ENCODE data around the gene EIF2S2. TPM values are rescaled to one million over a fixed set of nuclear protein-coding genes. Genes with fewer than 3 reads are reported as not detected.

Gene EIF2S2
- total RNA-seq, 4 donors from 2014 or later: 39.0 to 79.3 (median 64.4) TPM

- no peak for DNase-seq
- no peak overlapping the region for H3K27ac ChIP-seq
- peaks cover 0 to 47% (median 13%) of the 10 kb centered on the region in 3 donors for H3K4me1 ChIP-seq
- no peak for TF ChIP-seq CTCF (IDR thresholded peaks at IDR 0.05)
- no peak for TF ChIP-seq POLR2A (IDR thresholded peaks at IDR 0.05)
- H3K27me3 ChIP-seq: no peaks in the 10 kb centered on the region
- intact Hi-C loops (cut with DNase I): loop anchor here (10.0 kb wide), 1 partner anchor 267 kb away; no protein-coding TSS in a partner anchor
- H3K36me3 ChIP-seq: peaks cover 0 to 30% (median 0%) of the 10 kb centered on the region in 3 donors
- H3K4me3 ChIP-seq: no peak overlapping the region
- no peaks in the 10 kb centered on the region for H3K9me3 ChIP-seq
Observed at GRCh38 chr20:34061695-34062094, 50.3 kb downstream of the EIF2S2 start.

DNA sequence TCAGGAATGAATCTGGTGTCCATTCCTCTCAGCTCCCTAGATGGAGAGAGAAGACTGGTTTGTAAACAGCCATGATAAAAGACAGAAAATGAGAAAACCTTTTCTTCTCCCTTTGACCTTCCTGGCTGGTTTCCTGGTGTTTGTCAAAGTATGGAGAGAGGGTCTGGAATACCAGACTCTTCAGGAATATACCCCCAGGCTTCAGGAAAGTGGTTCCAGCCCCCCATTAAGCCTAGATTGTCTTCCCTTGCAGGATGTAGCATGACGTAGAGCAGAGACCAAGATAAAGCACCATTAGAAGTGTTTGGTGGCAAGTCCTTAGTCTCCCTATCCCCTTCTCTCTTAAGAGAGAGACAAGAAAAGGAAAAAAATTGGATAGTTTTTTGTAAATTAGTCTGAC lies 51.1 kb downstream of the EIF2S2 start:
- Histone ChIP-seq H3K4me1 (peaks cover 0 to 43% (median 11%) of the 10 kb centered on the region in 3 donors), H3K4me3 (no peak overlapping the region), H3K27ac (no peak overlapping the region), H3K36me3 (peaks cover 0 to 30% (median 0%) of the 10 kb centered on the region in 3 donors), H3K27me3 (no peaks in the 10 kb centered on the region), H3K9me3 (no peaks in the 10 kb centered on the region)
- 80 to 100% methylated on average over 1 of the region's 1 CpG for WGBS, 2 donors
- TF ChIP-seq POLR2A (IDR thresholded peaks at IDR 0.05) (no peak), CTCF (IDR thresholded peaks at IDR 0.05) (no peak)
- intact Hi-C loops (cut with DNase I): loop anchor here (10.0 kb wide), 1 partner anchor 266 kb away; no protein-coding TSS in a partner anchor
- no peak for DNase-seq

- 63 to 67% methylated on average over 1 of the region's 1 CpG for WGBS, 2 donors
- Histone ChIP-seq H3K4me3 (no peak overlapping the region), H3K27me3 (no peaks in the 10 kb centered on the region), H3K36me3 (peaks cover 0 to 23% (median 0%) of the 10 kb centered on the region in 3 donors), H3K4me1 (peaks cover 0 to 40% (median 5%) of the 10 kb centered on the region in 3 donors), H3K27ac (no peak overlapping the region), H3K9me3 (no peaks in the 10 kb centered on the region)
- TF ChIP-seq CTCF (IDR thresholded peaks at IDR 0.05) (no peak), POLR2A (IDR thresholded peaks at IDR 0.05) (no peak)
- intact Hi-C loops (cut with DNase I): no loop called here
- DNase-seq: no peak
Observed at GRCh38 chr20:34058831-34059230, 53.2 kb downstream of the EIF2S2 start.

- no peak for TF ChIP-seq CTCF (IDR thresholded peaks at IDR 0.05)
- TF ChIP-seq POLR2A (IDR thresholded peaks at IDR 0.05): no peak
- peaks cover 0 to 13% (median 0%) of the 10 kb centered on the region in 3 donors for H3K36me3 ChIP-seq
- peaks cover 0 to 41% (median 4%) of the 10 kb centered on the region in 3 donors for H3K4me1 ChIP-seq
- H3K4me3 ChIP-seq: no peak overlapping the region
- WGBS, 2 donors: 73 to 85% methylated on average over 1 of the region's 1 CpG
- H3K9me3 ChIP-seq: no peaks in the 10 kb centered on the region
- no peaks in the 10 kb centered on the region for H3K27me3 ChIP-seq
- DNase-seq: no peak
- H3K27ac ChIP-seq: no peak overlapping the region
- intact Hi-C loops (cut with DNase I): no loop called here
Observed at GRCh38 chr20:34055290-34055689, 56.8 kb downstream of the EIF2S2 start.

DNA sequence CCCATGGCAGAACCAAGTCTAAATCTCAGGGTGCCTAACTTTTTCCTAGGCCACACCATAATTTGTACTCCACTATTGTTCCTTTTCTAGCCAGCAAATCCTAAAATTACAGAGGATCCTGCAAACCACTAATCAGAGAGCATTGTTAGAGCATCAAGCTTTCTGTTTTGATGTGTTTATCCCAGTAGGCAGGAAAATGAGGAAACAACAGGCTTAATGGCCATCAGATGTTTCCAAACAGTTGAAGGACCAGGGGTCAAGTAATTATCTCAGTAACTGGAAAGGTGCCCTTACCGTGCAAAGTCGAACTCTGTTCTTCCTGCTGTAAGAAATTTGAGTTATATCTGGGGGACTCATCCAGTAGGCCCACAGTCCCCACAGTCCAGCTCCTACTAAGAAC lies 59.6 kb downstream of the EIF2S2 start:
- DNase-seq: no peak
- 55 to 73% methylated on average over 2 of the region's 2 CpGs for WGBS, 2 donors
- peaks cover 0 to 60% (median 8%) of the 10 kb centered on the region in 3 donors for H3K4me1 ChIP-seq
- no peak overlapping the region for H3K4me3 ChIP-seq
- no peak overlapping the region for H3K27ac ChIP-seq
- TF ChIP-seq POLR2A (IDR thresholded peaks at IDR 0.05): no peak
- no peak for TF ChIP-seq CTCF (IDR thresholded peaks at IDR 0.05)
- intact Hi-C loops (cut with DNase I): no loop called here
- no peaks in the 10 kb centered on the region for H3K9me3 ChIP-seq
- H3K36me3 ChIP-seq: no peaks in the 10 kb centered on the region
- H3K27me3 ChIP-seq: no peaks in the 10 kb centered on the region
